SK-N-MC (cell line): Measurements from ENCODE around the gene U2AF2.
A peak's percentile ranks its signal among the peaks of the same experiment; 100 is the strongest.

ENCODE experiments used
- EZH2 ChIP-seq: fragments of 200-600 bp; sonication (generic); IDR thresholded peaks from one replicate; pipeline ENCODE4 v1.6.1; 2017; ENCODE audit warnings: antibody characterized with exemption
- FOXP2 ChIP-seq: optimal IDR thresholded peaks from 2 replicates; pipeline ENCODE3; 2011; ENCODE audit warnings: mild to moderate bottlenecking, moderate library complexity; ENCODE audit not compliant: insufficient read depth; ENCODE audit errors: extremely low read length, control extremely low read depth
- POLR2AphosphoS5 ChIP-seq: IDR thresholded peaks from 2 replicates; pipeline ENCODE4 v1.6.1; 2012; ENCODE audit warnings: mild to moderate bottlenecking, low read depth, low read length, borderline replicate concordance

DNA sequence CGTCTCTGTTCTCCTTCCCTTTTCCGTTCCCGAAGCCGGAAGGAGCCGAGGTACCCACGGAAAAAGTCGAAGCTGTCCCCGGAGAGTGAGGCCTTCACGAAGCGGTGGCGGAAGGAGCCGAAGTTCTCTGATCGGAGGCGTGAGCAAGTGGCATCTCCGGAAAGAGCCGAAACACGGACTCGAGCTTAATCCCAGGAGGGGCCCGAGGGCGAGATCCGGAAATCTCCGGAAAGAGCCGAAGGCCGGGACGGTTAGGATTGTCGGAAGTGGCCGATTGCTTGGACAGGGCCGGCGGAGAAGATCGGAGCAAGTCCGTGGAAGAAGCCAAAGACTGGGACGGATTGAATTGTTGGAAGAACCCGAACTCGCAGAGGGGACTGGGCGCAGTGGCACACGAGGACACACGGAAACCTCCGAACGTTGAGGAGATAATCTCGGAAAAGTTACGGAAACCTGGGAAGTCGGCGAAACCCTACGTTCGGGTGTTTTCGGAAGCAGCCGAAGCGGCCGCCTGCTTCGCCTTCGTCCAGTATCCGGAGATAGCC lies 440 bp upstream of the U2AF2 start:
- TF ChIP-seq EZH2 (no peak), POLR2AphosphoS5 (no peak; the same call in 1 of the 2 replicates), FOXP2 (peak; percentile 87)
